A673 (cell line): ENCODE data around the gene LPP. TPM values are rescaled to one million over a fixed set of nuclear protein-coding genes. Genes with fewer than 3 reads are reported as not detected.

ENCODE experiments used
- BruUV-seq: library from RNA; stranded (reverse); fragments of 400-500 nt; replicated peaks from 2 replicates; lab custom pipeline; 2021; lab: Mats Ljungman, UMichigan
- CTCF ChIA-PET: fragments of 300-600 bp; sonication (Branson Sonifier 250); formaldehyde crosslinking; loops from one replicate; lab custom pipeline; 2022; ENCODE audit warnings: antibody characterized with exemption; lab: Charles Lee
- POLR2A ChIA-PET: fragments of 300-600 bp; sonication (Branson Sonifier 250); formaldehyde crosslinking; loops from one replicate; lab custom pipeline; 2022; ENCODE audit warnings: antibody characterized with exemption; ENCODE audit not compliant: low non-redundant PET; lab: Charles Lee
- DNase-seq: peaks from one replicate; pipeline ENCODE4 v3.0.0-alpha.2; 2015; ENCODE audit warnings: low spot score
- H3K27ac ChIP-seq: fragments of 200-600 bp; sonication (generic); 2 replicates; pipeline ENCODE4 v1.5.1; 2016; ENCODE audit warnings: mixed run types, low read depth, mild to moderate bottlenecking, mixed read lengths, antibody characterized with exemption, low read length; ENCODE audit not compliant: poor library complexity, severe bottlenecking
- H3K27me3 ChIP-seq: fragments of 200-600 bp; sonication (generic); replicated peaks from 2 replicates; pipeline ENCODE4 v1.6.1; 2017; ENCODE audit warnings: mixed run types, low read depth, mild to moderate bottlenecking, mixed read lengths, antibody characterized with exemption, low read length; ENCODE audit not compliant: insufficient read depth, poor library complexity
- H3K36me3 ChIP-seq: fragments of 200-600 bp; sonication (generic); 2 replicates; pipeline ENCODE4 v1.6.1; 2016; ENCODE audit warnings: mixed run types, mild to moderate bottlenecking, mixed read lengths, antibody characterized with exemption, low read length; ENCODE audit not compliant: insufficient read depth, poor library complexity, severe bottlenecking
- H3K4me1 ChIP-seq: fragments of 200-600 bp; sonication (generic); 2 replicates; pipeline ENCODE4 v1.6.1; 2017; ENCODE audit warnings: mixed run types, mild to moderate bottlenecking, mixed read lengths, antibody characterized with exemption, low read length; ENCODE audit not compliant: insufficient read depth, poor library complexity, severe bottlenecking
- H3K4me3 ChIP-seq: fragments of 200-600 bp; sonication (generic); 2 replicates; pipeline ENCODE4 v1.5.1; 2016; ENCODE audit warnings: low read depth, mixed run types, mild to moderate bottlenecking, mixed read lengths, low read length; ENCODE audit not compliant: poor library complexity, severe bottlenecking
- H3K9me3 ChIP-seq: fragments of 200-600 bp; sonication (generic); 2 replicates; pipeline ENCODE4 v1.6.1; 2016; ENCODE audit warnings: mixed run types, low read depth, mild to moderate bottlenecking, mixed read lengths, antibody characterized with exemption, low read length; ENCODE audit not compliant: poor library complexity, severe bottlenecking
- EZH2 ChIP-seq: fragments of 200-600 bp; sonication (generic); IDR thresholded peaks from 2 replicates; pipeline ENCODE4 v1.6.1; 2017; ENCODE audit warnings: borderline replicate concordance, low read depth, mild to moderate bottlenecking, mixed read lengths, antibody characterized with exemption, low read length; ENCODE audit not compliant: poor library complexity, severe bottlenecking
- intact Hi-C: fragments of 100-400 bp; cut with micrococcal nuclease; formaldehyde crosslinking; loops from one replicate; pipeline ENCODE4 v1.10.0; 2022; ENCODE audit not compliant: unreplicated experiment
- total RNA-seq: library from RNA; stranded (reverse); gene quantifications from 2 replicates; pipeline ENCODE4 v1.2.3, GENCODE V29; 2021
- TF ChIP-seq, protein P1 (sequence below): fragments of 300-800, 200-600 bp; sonication (generic); conservative IDR thresholded peaks from 2 replicates; pipeline ENCODE4 v1.5.1; 2017; ENCODE audit warnings: low read depth, mild to moderate bottlenecking, antibody characterized with exemption, low read length, moderate library complexity, mixed read lengths

LPP gene
- total RNA-seq, 1 experiment from 2014 or later, result 39.7 TPM

DNA sequence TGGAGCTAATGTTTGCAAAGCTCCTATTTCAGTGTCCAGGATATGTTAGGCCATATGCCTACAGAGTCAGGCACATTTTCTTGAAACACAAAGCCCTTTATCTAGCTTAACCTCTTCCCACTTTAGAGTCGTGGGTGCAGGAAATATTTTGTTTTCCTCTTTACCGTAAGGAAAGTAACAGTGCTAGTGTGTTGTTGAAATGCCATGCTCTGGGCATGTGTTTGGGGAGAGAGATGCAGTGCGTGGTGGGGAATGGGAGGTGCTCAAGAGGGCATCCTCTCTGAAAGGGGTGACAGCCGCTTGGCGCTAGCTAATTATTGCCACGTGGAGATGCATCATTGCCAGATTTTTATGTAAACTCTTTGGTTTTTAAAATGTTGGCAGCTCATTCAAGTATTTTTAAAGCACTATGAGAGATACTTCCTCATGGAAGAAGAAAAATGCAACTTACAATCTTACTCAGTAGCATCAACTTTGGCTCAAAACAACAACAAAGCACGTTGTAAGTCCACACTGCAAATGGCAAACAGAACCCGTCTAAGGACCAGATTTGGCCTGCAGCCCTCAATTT, 152.6 kb downstream of the LPP start:
- ChIA-PET CTCF (no interaction called here), POLR2A (no interaction called here)
- H3K27me3 ChIP-seq, result no peaks in the 10 kb centered on the region
- peaks cover 7% of the 10 kb centered on the region for H3K4me1 ChIP-seq
- H3K4me3 ChIP-seq, result no peak overlapping the region
- TF ChIP-seq, protein P1, sequence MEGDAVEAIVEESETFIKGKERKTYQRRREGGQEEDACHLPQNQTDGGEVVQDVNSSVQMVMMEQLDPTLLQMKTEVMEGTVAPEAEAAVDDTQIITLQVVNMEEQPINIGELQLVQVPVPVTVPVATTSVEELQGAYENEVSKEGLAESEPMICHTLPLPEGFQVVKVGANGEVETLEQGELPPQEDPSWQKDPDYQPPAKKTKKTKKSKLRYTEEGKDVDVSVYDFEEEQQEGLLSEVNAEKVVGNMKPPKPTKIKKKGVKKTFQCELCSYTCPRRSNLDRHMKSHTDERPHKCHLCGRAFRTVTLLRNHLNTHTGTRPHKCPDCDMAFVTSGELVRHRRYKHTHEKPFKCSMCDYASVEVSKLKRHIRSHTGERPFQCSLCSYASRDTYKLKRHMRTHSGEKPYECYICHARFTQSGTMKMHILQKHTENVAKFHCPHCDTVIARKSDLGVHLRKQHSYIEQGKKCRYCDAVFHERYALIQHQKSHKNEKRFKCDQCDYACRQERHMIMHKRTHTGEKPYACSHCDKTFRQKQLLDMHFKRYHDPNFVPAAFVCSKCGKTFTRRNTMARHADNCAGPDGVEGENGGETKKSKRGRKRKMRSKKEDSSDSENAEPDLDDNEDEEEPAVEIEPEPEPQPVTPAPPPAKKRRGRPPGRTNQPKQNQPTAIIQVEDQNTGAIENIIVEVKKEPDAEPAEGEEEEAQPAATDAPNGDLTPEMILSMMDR, result no peak
- no peak for TF ChIP-seq EZH2
- intact Hi-C loops, result no loop called here
- no peaks in the 10 kb centered on the region for H3K36me3 ChIP-seq
- no peak overlapping the region for H3K27ac ChIP-seq
- no peaks in the 10 kb centered on the region for H3K9me3 ChIP-seq
- DNase-seq, result no peak
- BruUV-seq, result no TSS peak

DNA sequence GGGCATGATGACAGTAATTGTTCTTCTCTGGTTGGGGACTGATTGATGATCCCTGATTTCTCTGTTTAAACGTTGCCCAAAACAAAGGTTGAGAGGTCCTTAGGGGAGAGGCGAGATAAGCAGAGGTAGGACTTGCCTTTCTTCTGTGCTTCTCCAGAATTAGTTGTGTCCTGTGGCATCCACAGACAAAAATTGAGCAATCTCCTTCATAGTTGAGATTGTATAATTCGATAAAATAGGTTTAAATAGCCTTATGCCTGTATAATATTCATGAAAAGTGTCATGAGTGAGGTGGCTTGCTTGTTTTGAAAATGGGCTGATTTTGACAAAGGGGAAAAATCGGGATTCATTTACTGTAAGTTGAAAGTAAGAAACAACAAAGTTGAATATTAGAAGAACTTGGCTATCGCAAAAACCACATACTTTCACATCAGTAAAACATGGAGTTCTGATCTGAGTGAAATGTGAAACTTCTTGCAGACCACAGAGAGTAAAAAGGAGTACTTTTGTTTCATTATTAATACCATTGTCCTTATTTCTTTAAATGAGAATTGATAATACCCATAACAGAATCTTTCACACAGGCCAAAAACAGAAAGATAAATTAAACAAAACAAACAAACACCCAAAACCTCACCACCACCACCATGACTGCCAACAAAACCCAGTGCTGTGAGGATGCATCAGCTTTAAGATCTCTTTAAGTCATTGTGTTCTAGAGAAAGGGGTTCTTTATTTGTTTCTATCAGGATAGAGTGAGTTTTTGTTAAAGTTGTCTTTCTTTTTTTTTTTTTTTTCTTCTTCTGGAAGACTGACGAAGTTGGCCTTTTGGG, 155.7 kb downstream of the LPP start:
- no peak overlapping the region for H3K4me3 ChIP-seq
- no peaks in the 10 kb centered on the region for H3K36me3 ChIP-seq
- H3K27me3 ChIP-seq, result no peaks in the 10 kb centered on the region
- no peak for TF ChIP-seq EZH2
- TF ChIP-seq, protein P1, result no peak
- H3K4me1 ChIP-seq, result no peaks in the 10 kb centered on the region
- no peaks in the 10 kb centered on the region for H3K9me3 ChIP-seq
- ChIA-PET POLR2A (no interaction called here), CTCF (no interaction called here)
- no TSS peak for BruUV-seq
- no peak overlapping the region for H3K27ac ChIP-seq
- no peak for DNase-seq
- intact Hi-C loops, result no loop called here

DNA sequence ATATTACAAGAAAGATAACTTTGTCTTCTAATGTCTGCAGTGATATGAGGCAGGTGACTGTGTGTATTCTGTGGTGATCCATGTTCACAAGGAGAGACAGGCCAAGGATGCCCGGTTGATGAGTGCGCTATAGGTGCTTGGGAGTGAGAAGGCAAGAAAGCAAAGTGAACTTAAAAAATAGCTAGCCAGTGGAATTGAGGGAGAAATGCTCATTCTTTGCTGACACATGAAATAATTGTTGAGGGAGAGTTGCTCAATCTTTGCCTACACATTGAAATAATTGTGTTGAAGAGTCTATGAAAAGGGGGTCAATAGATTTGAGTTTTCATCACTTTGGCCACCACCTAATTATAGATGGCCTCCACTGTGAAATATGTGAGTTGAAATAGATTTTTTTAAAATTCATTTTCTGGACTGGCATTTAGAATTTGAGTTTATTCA, 156.3 kb downstream of the LPP start:
- H3K9me3 ChIP-seq, result no peaks in the 10 kb centered on the region
- BruUV-seq, result no TSS peak
- no peak overlapping the region for H3K27ac ChIP-seq
- H3K27me3 ChIP-seq, result no peaks in the 10 kb centered on the region
- CTCF ChIA-PET, result no interaction called here
- no peak overlapping the region for H3K4me3 ChIP-seq
- peaks cover under 1% of the 10 kb centered on the region for H3K4me1 ChIP-seq
- TF ChIP-seq EZH2, result no peak
- TF ChIP-seq, protein P1, result no peak
- POLR2A ChIA-PET, result no interaction called here
- intact Hi-C loops, result no loop called here
- H3K36me3 ChIP-seq, result no peaks in the 10 kb centered on the region
- no peak for DNase-seq
